Lung (tissue), 12 donors: Measurements from ENCODE around the gene ASPRV1. TPM values are rescaled to one million over a fixed set of nuclear protein-coding genes. Genes with fewer than 3 reads are reported as not detected.

Source experiments
- ATAC-seq: fragments of 200-7000 bp; cut with Tn5 transposase; one replicate; pipeline ENCODE4 v1.9.1; 2020; ENCODE audit warnings: moderate number of reproducible peaks; ENCODE audit not compliant: insufficient read depth, low FRiP score
- DNase-seq, 3 donors: peaks; one replicate each; pipeline ENCODE4 v3.0.0-alpha.2; 2013 to 2017
- H3K27ac ChIP-seq, 2 donors: one replicate each; pipeline ENCODE4 v1.5.1; 2013; ENCODE audit warnings: mild to moderate bottlenecking in 2 of 2, moderate library complexity in 2 of 2, control low read depth in 1 of 2, inconsistent platforms in 1 of 2, low read depth in 1 of 2, low read length in 1 of 2
- H3K27me3 ChIP-seq, 3 donors: one replicate each; pipeline ENCODE4 v1.5.1; 2013; ENCODE audit warnings: low read length in 2 of 3; ENCODE audit not compliant: control insufficient read depth in 3 of 3, insufficient read depth in 3 of 3
- H3K36me3 ChIP-seq, 4 donors: one replicate each; pipeline ENCODE4 v1.5.1; 2013; ENCODE audit warnings: low read length in 4 of 4, mild to moderate bottlenecking in 1 of 4, moderate library complexity in 1 of 4; ENCODE audit not compliant: control insufficient read depth in 4 of 4, insufficient read depth in 4 of 4
- H3K4me1 ChIP-seq, 5 donors: one replicate each; pipeline ENCODE4 v1.5.1; 2013; ENCODE audit warnings: low read length in 5 of 5, mild to moderate bottlenecking in 2 of 5, moderate library complexity in 1 of 5; ENCODE audit not compliant: control insufficient read depth in 5 of 5, insufficient read depth in 5 of 5
- H3K4me3 ChIP-seq: one replicate; pipeline ENCODE4 v1.5.1; 2013; ENCODE audit warnings: mild to moderate bottlenecking, control low read depth, moderate library complexity
- H3K9ac ChIP-seq, 2 donors: one replicate each; pipeline ENCODE4 v1.5.1; 2013; ENCODE audit warnings: low read length in 2 of 2, control low read depth in 1 of 2; ENCODE audit not compliant: insufficient read depth in 1 of 2
- H3K9me3 ChIP-seq, 4 donors: one replicate each; pipeline ENCODE4 v1.5.1; 2013; ENCODE audit warnings: low read length in 3 of 4, mild to moderate bottlenecking in 1 of 4, moderate library complexity in 1 of 4; ENCODE audit not compliant: control insufficient read depth in 4 of 4, insufficient read depth in 3 of 4
- CTCF ChIP-seq: IDR thresholded peaks from 2 replicates; pipeline ENCODE4 v1.5.1; 2012; ENCODE audit warnings: mild to moderate bottlenecking; ENCODE audit errors: control extremely low read depth, extremely low read depth
- WGBS, 2 donors: extraction: QIAGEN DNeasy Blood & Tissue Kit; methylation state at CpG; one replicate each; pipeline ENCODE4 v1.1.7; 2013; 5-methylcytosine and 5-hydroxymethylcytosine counted together
- polyA plus RNA-seq, 2 donors: library from polyadenylated mRNA; stranded (reverse); fragments of 200-250 nt; gene quantifications; one replicate each; pipeline ENCODE4 v1.2.1, GENCODE V29; 2013
- total RNA-seq, 2 donors: library from RNA; depleted of rRNA in 1 of 2; stranded (reverse); fragments of >200 nt in 1 of 2; gene quantifications; one replicate each; pipeline ENCODE4 v1.2.1, GENCODE V29; 2014 to 2021
- donor health status: control.
- donor health status: control.
- donor health status: Bipolar disorder and iron deficiency.
- donor health status: healthy.
- donor health status: DM: yes; HTN: yes; CAD: no.

ASPRV1 gene
- total and polyA plus RNA-seq, 4 donors = 0.94 to 2.9 (median 1.2) TPM

GRCh38 chr2:70005752-70006446 lies 44.5 kb upstream of the ASPRV1 start:
- no peak for TF ChIP-seq CTCF
- H3K9me3 ChIP-seq = no peaks in the 10 kb centered on the region
- 82 to 89% methylated on average over 6 of the region's 6 CpGs for WGBS, 2 donors

GRCh38 chr2:70005216-70005615 lies 43.8 kb upstream of the ASPRV1 start:
- TF ChIP-seq CTCF = no peak
- Histone ChIP-seq H3K27ac (no peak overlapping the region), H3K27me3 (no peaks in the 10 kb centered on the region), H3K9ac (no peak overlapping the region), H3K4me3 (no peak overlapping the region), H3K36me3 (peaks cover 0 to 2% (median 0%) of the 10 kb centered on the region in 4 donors), H3K4me1 (peaks cover 0 to 3% (median 0%) of the 10 kb centered on the region in 5 donors), H3K9me3 (no peaks in the 10 kb centered on the region)
- ATAC-seq (no peak), DNase-seq (no peak)
- WGBS, 2 donors = 96 to 99% methylated on average over 2 of the region's 2 CpGs

More at GRCh38 chr2:70005752-70006446, 44.5 kb upstream of the ASPRV1 start:
- H3K27me3 ChIP-seq = no peaks in the 10 kb centered on the region
- no peak overlapping the region for H3K4me3 ChIP-seq
- ATAC-seq (no peak), DNase-seq (no peak)
- H3K36me3 ChIP-seq = peaks cover 0 to 2% (median 0%) of the 10 kb centered on the region in 4 donors
- H3K9ac ChIP-seq = no peak overlapping the region
- H3K27ac ChIP-seq = no peak overlapping the region
- H3K4me1 ChIP-seq = peaks cover 0 to 5% (median 0%) of the 10 kb centered on the region in 5 donors

- ATAC-seq (no peak), DNase-seq (no peak)
- Histone ChIP-seq H3K36me3 (no peaks in the 10 kb centered on the region), H3K9me3 (no peaks in the 10 kb centered on the region), H3K27ac (no peak overlapping the region), H3K9ac (no peak overlapping the region), H3K4me1 (no peaks in the 10 kb centered on the region), H3K27me3 (no peaks in the 10 kb centered on the region), H3K4me3 (no peak overlapping the region)
- 93 to 98% methylated on average over 6 of the region's 6 CpGs for WGBS, 2 donors
- no peak for TF ChIP-seq CTCF
Measured at GRCh38 chr2:70003093-70003830, 41.8 kb upstream of the ASPRV1 start.
